ENCODE data around the gene C10orf71. TPM values are rescaled to one million over a fixed set of nuclear protein-coding genes. Genes with fewer than 3 reads are reported as not detected.

The C10orf71 gene
- total RNA-seq, 1 donor from 2014 or later, result not detected

DNA sequence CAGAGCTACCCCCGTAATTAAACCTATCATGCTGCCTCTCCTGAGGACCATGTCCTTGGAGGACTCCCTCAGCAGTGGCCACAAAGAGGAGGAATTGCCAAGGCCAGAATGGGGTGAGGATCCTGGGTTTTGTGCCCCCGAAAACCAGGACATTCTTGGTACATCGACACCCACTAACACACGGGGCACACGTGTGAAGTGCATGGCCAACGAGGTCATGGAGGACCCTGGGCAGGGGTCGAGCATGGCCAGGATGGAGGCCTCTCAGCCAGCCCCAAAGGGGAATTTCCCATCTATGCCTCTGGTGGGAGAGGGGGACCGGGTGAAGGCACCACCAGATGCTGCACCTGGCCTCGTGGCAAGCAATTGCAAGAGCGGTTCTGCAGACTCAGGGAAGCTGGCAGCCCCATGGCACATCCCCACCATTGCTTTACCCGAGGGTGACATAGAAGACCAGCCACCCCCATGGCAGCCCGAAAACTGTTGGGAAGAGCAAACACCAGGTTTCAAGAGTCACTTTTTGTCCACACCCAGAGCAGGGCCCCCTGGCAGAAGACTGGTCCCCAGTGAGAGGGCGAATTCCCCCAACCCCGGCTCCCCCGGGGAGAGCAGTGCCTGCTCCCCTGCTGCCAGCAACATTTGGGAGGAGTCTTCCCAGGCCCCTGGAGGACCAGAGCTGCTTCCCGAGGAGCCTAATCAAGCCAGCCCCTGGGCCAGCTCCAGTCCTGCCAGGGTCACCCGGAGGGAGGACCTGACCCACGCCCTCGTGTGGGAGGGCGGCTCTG is 26.4 kb downstream of the C10orf71 start:
- H4K20me1 ChIP-seq (ENCODE audit: insufficient read depth, low read length), result no peaks in the 10 kb centered on the region
- no peak overlapping the region for H2AFZ ChIP-seq (ENCODE audit: low read depth, low read length)
- no peak overlapping the region for H3K4me2 ChIP-seq (ENCODE audit: low read length)
- TF ChIP-seq, protein P1, sequence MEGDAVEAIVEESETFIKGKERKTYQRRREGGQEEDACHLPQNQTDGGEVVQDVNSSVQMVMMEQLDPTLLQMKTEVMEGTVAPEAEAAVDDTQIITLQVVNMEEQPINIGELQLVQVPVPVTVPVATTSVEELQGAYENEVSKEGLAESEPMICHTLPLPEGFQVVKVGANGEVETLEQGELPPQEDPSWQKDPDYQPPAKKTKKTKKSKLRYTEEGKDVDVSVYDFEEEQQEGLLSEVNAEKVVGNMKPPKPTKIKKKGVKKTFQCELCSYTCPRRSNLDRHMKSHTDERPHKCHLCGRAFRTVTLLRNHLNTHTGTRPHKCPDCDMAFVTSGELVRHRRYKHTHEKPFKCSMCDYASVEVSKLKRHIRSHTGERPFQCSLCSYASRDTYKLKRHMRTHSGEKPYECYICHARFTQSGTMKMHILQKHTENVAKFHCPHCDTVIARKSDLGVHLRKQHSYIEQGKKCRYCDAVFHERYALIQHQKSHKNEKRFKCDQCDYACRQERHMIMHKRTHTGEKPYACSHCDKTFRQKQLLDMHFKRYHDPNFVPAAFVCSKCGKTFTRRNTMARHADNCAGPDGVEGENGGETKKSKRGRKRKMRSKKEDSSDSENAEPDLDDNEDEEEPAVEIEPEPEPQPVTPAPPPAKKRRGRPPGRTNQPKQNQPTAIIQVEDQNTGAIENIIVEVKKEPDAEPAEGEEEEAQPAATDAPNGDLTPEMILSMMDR (IDR thresholded peaks at IDR 0.05; ENCODE audit: insufficient read depth, low read depth, low read length), result no peak
- TF ChIP-seq EZH2 (IDR thresholded peaks at IDR 0.05; ENCODE audit: insufficient read depth, low read length), result no peak
- no peak overlapping the region for H3K27ac ChIP-seq (ENCODE audit: low read depth, low read length)
- no peaks in the 10 kb centered on the region for H3K36me3 ChIP-seq (ENCODE audit: insufficient read depth, low read length)
- no peaks in the 10 kb centered on the region for H3K36me3 Mint-ChIP-seq (ENCODE audit: low read depth, unreplicated experiment)
- peaks cover 51% of the 10 kb centered on the region for H3K27me3 Mint-ChIP-seq (ENCODE audit: low read depth, unreplicated experiment)
- no peak overlapping the region for H3K4me3 ChIP-seq (ENCODE audit: insufficient read depth, low read depth, low read length)
- H3K9me3 Mint-ChIP-seq (ENCODE audit: unreplicated experiment), result peaks cover 4% of the 10 kb centered on the region
- DNase-seq (ENCODE audit: low read depth), result no peak
- no peak overlapping the region for H3K27ac Mint-ChIP-seq (ENCODE audit: unreplicated experiment)
- H3K9me3 ChIP-seq (ENCODE audit: insufficient read depth, low read depth, low read length), result no peaks in the 10 kb centered on the region
- H3K4me3 Mint-ChIP-seq (ENCODE audit: unreplicated experiment), result no peak overlapping the region
- no peaks in the 10 kb centered on the region for H3K4me1 Mint-ChIP-seq (ENCODE audit: low read depth, unreplicated experiment)
- H3K79me2 ChIP-seq (ENCODE audit: insufficient read depth, low read length), result no peaks in the 10 kb centered on the region
- no peak for FAIRE-seq
- no peak overlapping the region for H3K9ac ChIP-seq (ENCODE audit: low read length)
- H3K4me1 ChIP-seq (ENCODE audit: insufficient read depth, low read length), result no peaks in the 10 kb centered on the region
- H3K27me3 ChIP-seq (ENCODE audit: insufficient read depth, low read length), result no peaks in the 10 kb centered on the region

- Histone ChIP-seq H3K79me2 (ENCODE audit: insufficient read depth, low read length) (no peaks in the 10 kb centered on the region), H3K27me3 (ENCODE audit: insufficient read depth, low read length) (no peaks in the 10 kb centered on the region), H3K4me3 (ENCODE audit: insufficient read depth, low read depth, low read length) (no peak overlapping the region), H3K4me2 (ENCODE audit: low read length) (no peak overlapping the region), H3K9ac (ENCODE audit: low read length) (no peak overlapping the region), H3K9me3 (ENCODE audit: insufficient read depth, low read depth, low read length) (no peaks in the 10 kb centered on the region), H3K4me1 (ENCODE audit: insufficient read depth, low read length) (no peaks in the 10 kb centered on the region), H3K36me3 (ENCODE audit: insufficient read depth, low read length) (no peaks in the 10 kb centered on the region), H2AFZ (ENCODE audit: low read depth, low read length) (no peak overlapping the region), H3K27ac (ENCODE audit: low read depth, low read length) (no peak overlapping the region), H4K20me1 (ENCODE audit: insufficient read depth, low read length) (no peaks in the 10 kb centered on the region)
- Mint-ChIP-seq H3K9me3 (ENCODE audit: unreplicated experiment) (peaks cover 4% of the 10 kb centered on the region), H3K27ac (ENCODE audit: unreplicated experiment) (no peak overlapping the region), H3K4me3 (ENCODE audit: unreplicated experiment) (no peak overlapping the region), H3K36me3 (ENCODE audit: low read depth, unreplicated experiment) (no peaks in the 10 kb centered on the region), H3K27me3 (ENCODE audit: low read depth, unreplicated experiment) (peaks cover 51% of the 10 kb centered on the region), H3K4me1 (ENCODE audit: low read depth, unreplicated experiment) (no peaks in the 10 kb centered on the region)
- FAIRE-seq (no peak), DNase-seq (ENCODE audit: low read depth) (no peak)
- TF ChIP-seq EZH2 (IDR thresholded peaks at IDR 0.05; ENCODE audit: insufficient read depth, low read length), result no peak
- TF ChIP-seq, protein P1 (IDR thresholded peaks at IDR 0.05; ENCODE audit: insufficient read depth, low read depth, low read length), result no peak
Measured at GRCh38 chr10:49325916-49326783, 27.2 kb downstream of the C10orf71 start.

All from astrocyte (in vitro differentiated cells and primary cell).